GM12878 (cell line): ENCODE data around the gene TBRG1. TPM values are rescaled to one million over a fixed set of nuclear protein-coding genes. Genes with fewer than 3 reads are reported as not detected.

ENCODE experiments used
- ATAC-seq: fragments of 200-7000 bp; cut with Tn5 transposase; 3 replicates; pipeline ENCODE4 v1.9.1; 2020; ENCODE audit warnings: mild to moderate bottlenecking, moderate library complexity
- BruUV-seq: library from RNA; stranded (reverse); fragments of 400-500 nt; replicated peaks from 2 replicates; lab custom pipeline; 2021; lab: Mats Ljungman, UMichigan
- CTCF ChIA-PET: fragments of 300-600 bp; sonication (Branson Sonifier 250); formaldehyde crosslinking; extraction: SDS; loops from one replicate; lab custom pipeline; 2021; ENCODE audit warnings: inconsistent platforms; lab: Yijun Ruan, JAX
- POLR2A ChIA-PET: fragments of 350-600 bp; formaldehyde crosslinking; extraction: SDS; loops from one replicate; lab custom pipeline; 2021; ENCODE audit warnings: inconsistent platforms; lab: Charles Lee
- RAD21 ChIA-PET: fragments of 300-600 bp; sonication (Branson Sonifier 250); formaldehyde crosslinking; loops from one replicate; lab custom pipeline; 2023; ENCODE audit warnings: antibody characterized with exemption; ENCODE audit not compliant: unreplicated experiment; lab: Charles Lee
- SMC1A ChIA-PET: fragments of 300-600 bp; sonication (Branson Sonifier 250); formaldehyde crosslinking; loops from one replicate; lab custom pipeline; 2023; ENCODE audit not compliant: unreplicated experiment, uncharacterized antibody; lab: Charles Lee
- DNase-seq: peaks from one replicate; pipeline ENCODE4 v3.0.0-alpha.2; 2011; ENCODE audit warnings: low read depth, low spot score
- FAIRE-seq: peaks from 3 replicates; lab custom pipeline; 2011; peaks lifted over from hg19 to GRCh38; lab: Jason Lieb, UNC
- H2AFZ ChIP-seq: 2 replicates; pipeline ENCODE4 v1.6.0; 2011; ENCODE audit warnings: low read depth, low read length, control low read depth; ENCODE audit not compliant: control insufficient read depth
- H3K27ac ChIP-seq: 2 replicates; pipeline ENCODE4 v1.5.1; 2011; ENCODE audit warnings: control low read depth; ENCODE audit not compliant: control insufficient read depth, insufficient read depth
- H3K27me3 ChIP-seq, 2 experiments: replicated peaks in 1 of 2; 2 replicates each; pipeline versions ENCODE4 v1.6.0 to v1.6.1; 2011; ENCODE audit warnings: low read length in 1 of 2; ENCODE audit not compliant: control insufficient read depth in 2 of 2, insufficient read depth in 2 of 2
- H3K36me3 ChIP-seq, 2 experiments: 2 replicates each; pipeline ENCODE4 v1.5.1; 2011; ENCODE audit warnings: low read length in 1 of 2; ENCODE audit not compliant: control insufficient read depth in 2 of 2, insufficient read depth in 2 of 2
- H3K4me1 ChIP-seq: 2 replicates; pipeline ENCODE4 v1.6.1; 2011; ENCODE audit warnings: mild to moderate bottlenecking, low read length, moderate library complexity, mixed read lengths; ENCODE audit not compliant: control insufficient read depth, insufficient read depth
- H3K4me2 ChIP-seq: 2 replicates; pipeline ENCODE4 v1.6.0; 2011; ENCODE audit warnings: control low read depth; ENCODE audit not compliant: control insufficient read depth, insufficient read depth
- H3K4me3 ChIP-seq: fragments of 200-600 bp; sonication (generic); 2 replicates; pipeline ENCODE4 v1.5.1; 2016
- H3K79me2 ChIP-seq: 2 replicates; pipeline ENCODE4 v1.6.0; 2011; ENCODE audit warnings: low read length; ENCODE audit not compliant: control insufficient read depth, insufficient read depth
- H3K9ac ChIP-seq: 2 replicates; pipeline ENCODE4 v1.8.0; 2011; ENCODE audit warnings: low read length, control low read depth, mixed read lengths; ENCODE audit not compliant: control insufficient read depth, insufficient read depth
- H3K9me3 ChIP-seq: replicated peaks from 3 replicates; pipeline ENCODE4 v1.5.1; 2011; ENCODE audit warnings: mild to moderate bottlenecking, low read length; ENCODE audit not compliant: control insufficient read depth, insufficient read depth
- H4K20me1 ChIP-seq: 2 replicates; pipeline ENCODE4 v1.6.0; 2011; ENCODE audit not compliant: control insufficient read depth, insufficient read depth
- ASH2L ChIP-seq: fragments of 300-600, 200-600 bp; sonication (generic); IDR thresholded peaks from 2 replicates; pipeline ENCODE4 v1.6.1; 2017; ENCODE audit warnings: low read depth, mild to moderate bottlenecking, borderline replicate concordance
- DPF2 ChIP-seq: fragments of 450-650 bp; IDR thresholded peaks from 2 replicates; pipeline ENCODE4 v1.6.1; 2017; ENCODE audit warnings: mild to moderate bottlenecking
- HDGF ChIP-seq: fragments of 450-650 bp; IDR thresholded peaks from 2 replicates; pipeline ENCODE4 v1.6.1; 2016; ENCODE audit warnings: antibody characterized with exemption
- IRF5 ChIP-seq: fragments of 450-650 bp; IDR thresholded peaks from 2 replicates; pipeline ENCODE4 v1.6.1; 2017; ENCODE audit warnings: borderline replicate concordance
- KLF5 ChIP-seq: fragments of 450-650 bp; IDR thresholded peaks from 2 replicates; pipeline ENCODE4 v1.6.1; 2014; ENCODE audit warnings: mild to moderate bottlenecking; ENCODE audit not compliant: partially characterized antibody
- RAD21 ChIP-seq: IDR thresholded peaks from 2 replicates; pipeline ENCODE4 v1.6.1; 2011; ENCODE audit warnings: mild to moderate bottlenecking, low read depth, low read length, moderate library complexity; ENCODE audit not compliant: insufficient read depth
- RB1 ChIP-seq: fragments of 450-650 bp; formaldehyde crosslinking; IDR thresholded peaks from 2 replicates; pipeline ENCODE4 v1.6.1; 2017; ENCODE audit warnings: mild to moderate bottlenecking, borderline replicate concordance
- SRF ChIP-seq, 2 experiments: IDR thresholded peaks; 2 replicates each; pipeline ENCODE4 v1.6.1; 2011; ENCODE audit warnings: low read depth in 2 of 2, low read length in 2 of 2, mild to moderate bottlenecking in 1 of 2, moderate library complexity in 1 of 2
- TBL1XR1 ChIP-seq: IDR thresholded peaks from 2 replicates; pipeline ENCODE4 v1.6.1; 2012; ENCODE audit warnings: low read depth, low read length, improper control_type of control experiment
- TCF12 ChIP-seq: IDR thresholded peaks from 2 replicates; pipeline ENCODE4 v1.6.1; 2011; ENCODE audit warnings: low read depth, mild to moderate bottlenecking, low read length
- TCF7 ChIP-seq: IDR thresholded peaks from 2 replicates; pipeline ENCODE4 v1.6.1; 2014; ENCODE audit warnings: antibody characterized with exemption, borderline replicate concordance
- YY1 ChIP-seq: IDR thresholded peaks from 2 replicates; pipeline ENCODE4 v1.6.1; 2011; ENCODE audit warnings: low read depth, mild to moderate bottlenecking, low read length
- ZNF207 ChIP-seq: fragments of 450-650 bp; IDR thresholded peaks from 2 replicates; pipeline ENCODE4 v1.6.1; 2014; ENCODE audit warnings: antibody characterized with exemption, mild to moderate bottlenecking, borderline replicate concordance
- ZNF24 ChIP-seq: fragments of 450-650 bp; IDR thresholded peaks from 2 replicates; pipeline ENCODE4 v1.6.1; 2017; ENCODE audit warnings: antibody characterized with exemption, mild to moderate bottlenecking
- WGBS: methylation state at CpG from one replicate; pipeline ENCODE4 v1.1.6; 2016; ENCODE audit warnings: low lambda C conversion rate; ENCODE audit not compliant: insufficient replicate concordance, insufficient coverage; ENCODE audit errors: missing lambda C conversion rate; 5-methylcytosine and 5-hydroxymethylcytosine counted together
- in situ Hi-C: fragments of 300-500 bp; cut with MboI; formaldehyde crosslinking; loops from 9 replicates; pipeline ENCODE4 v1.14.3; 2018; ENCODE audit warnings: mixed read lengths
- intact Hi-C: fragments of 100-400 bp; cut with micrococcal nuclease; formaldehyde crosslinking; loops from one replicate; pipeline ENCODE4 v1.14.2; 2022; ENCODE audit not compliant: unreplicated experiment
- polyA plus RNA-seq, 11 experiments: library from polyadenylated mRNA; depleted of rRNA in 4 of 11; unstranded in 6 of 11; stranded (reverse) in 5 of 11; fragments of >200 nt; fragmentation: Nextera tagmentation in 4 of 11; fragmentation: Illumina TruSeq in 1 of 11; extraction: Ambion mirVana in 4 of 11; extraction: Trizol in 1 of 11; gene quantifications; 1 replicate in 1 of 11; 2 replicates in 10 of 11; pipeline versions ENCODE4 v1.2.1 to v1.2.3, GENCODE V29; 2011 to 2016; ENCODE audit warnings: inconsistent platforms in 2 of 11, missing spikeins in 2 of 11, low read depth in 1 of 11
- total RNA-seq, 4 experiments: library from RNA; depleted of rRNA in 3 of 4; stranded (reverse); fragments of >200 nt in 3 of 4; fragmentation: Illumina TruSeq in 1 of 4; extraction: Trizol in 1 of 4; gene quantifications; 2 replicates each; pipeline versions ENCODE4 v1.2.1 to v1.2.3, GENCODE V29; 2013 to 2021
- TF ChIP-seq, protein P1 (sequence below): fragments of 450-650 bp; formaldehyde crosslinking; IDR thresholded peaks from 2 replicates; pipeline ENCODE4 v1.4.0; 2020; ENCODE audit warnings: mild to moderate bottlenecking, moderate library complexity
- TF ChIP-seq, protein P2 (sequence below): fragments of 450-650 bp; IDR thresholded peaks from 2 replicates; pipeline ENCODE4 v1.6.1; 2017; ENCODE audit warnings: mild to moderate bottlenecking

Gene TBRG1
- total and polyA plus RNA-seq, 10 of the 15 experiments (the other 5 are each of a cell fraction or from before 2014, with no cell fraction given) = 12.3 to 46.6 (median 26.2) TPM

DNA sequence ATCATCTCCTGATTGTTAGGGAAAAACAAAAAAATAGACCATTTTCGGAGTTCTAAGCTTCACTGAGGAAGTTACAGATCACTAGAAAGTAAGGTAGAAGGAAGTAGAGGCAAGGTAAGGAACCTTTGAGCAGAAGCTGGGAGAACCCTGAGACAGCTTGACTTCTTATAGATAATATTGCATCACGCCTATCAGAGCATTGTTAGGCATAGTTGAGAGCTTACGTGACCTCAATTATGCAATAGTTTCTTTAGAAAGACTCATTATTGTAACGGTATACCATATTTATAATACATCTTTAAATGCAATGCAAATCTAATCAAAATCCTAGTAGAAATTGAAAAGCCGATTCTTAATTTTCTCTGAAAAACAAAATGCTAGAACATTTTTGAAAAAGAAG lies 4.9 kb downstream of the TBRG1 start:
- ChIA-PET CTCF (interaction anchor here (0.9 to 1.2 kb wide), 4 partner anchors 17 to 730 kb away, joined by 3 read pairs; no protein-coding TSS in a partner anchor), SMC1A (no interaction called here), RAD21 (interaction anchor here (1.3 kb wide), 1 partner anchor 9 kb away, joined by 5 read pairs; no protein-coding TSS in a partner anchor), POLR2A (interaction anchor here (0.7 kb wide), 1 partner anchor 233 kb away, joined by 3 read pairs; no protein-coding TSS in a partner anchor)
- Histone ChIP-seq H3K4me2 (no peak overlapping the region), H3K79me2 (peaks cover 20% of the 10 kb centered on the region), H2AFZ (no peak overlapping the region), H3K27me3 (no peaks in the 10 kb centered on the region), H3K9ac (no peak overlapping the region), H3K27ac (no peak overlapping the region), H3K4me3 (no peak overlapping the region), H3K36me3 (peaks cover 3 to 24% of the 10 kb centered on the region in 2 experiments; a peak in 3 of 4 replicates), H3K4me1 (no peaks in the 10 kb centered on the region), H4K20me1 (no peaks in the 10 kb centered on the region), H3K9me3 (no peaks in the 10 kb centered on the region)
- BruUV-seq = no TSS peak
- intact Hi-C loops (no loop called here), in situ Hi-C loops (no loop called here)
- DNase-seq = no peak
- FAIRE-seq = no peak
- 97% methylated on average over 5 of the region's 5 CpGs for WGBS
- ATAC-seq = no peak
- TF ChIP-seq, protein P1, sequence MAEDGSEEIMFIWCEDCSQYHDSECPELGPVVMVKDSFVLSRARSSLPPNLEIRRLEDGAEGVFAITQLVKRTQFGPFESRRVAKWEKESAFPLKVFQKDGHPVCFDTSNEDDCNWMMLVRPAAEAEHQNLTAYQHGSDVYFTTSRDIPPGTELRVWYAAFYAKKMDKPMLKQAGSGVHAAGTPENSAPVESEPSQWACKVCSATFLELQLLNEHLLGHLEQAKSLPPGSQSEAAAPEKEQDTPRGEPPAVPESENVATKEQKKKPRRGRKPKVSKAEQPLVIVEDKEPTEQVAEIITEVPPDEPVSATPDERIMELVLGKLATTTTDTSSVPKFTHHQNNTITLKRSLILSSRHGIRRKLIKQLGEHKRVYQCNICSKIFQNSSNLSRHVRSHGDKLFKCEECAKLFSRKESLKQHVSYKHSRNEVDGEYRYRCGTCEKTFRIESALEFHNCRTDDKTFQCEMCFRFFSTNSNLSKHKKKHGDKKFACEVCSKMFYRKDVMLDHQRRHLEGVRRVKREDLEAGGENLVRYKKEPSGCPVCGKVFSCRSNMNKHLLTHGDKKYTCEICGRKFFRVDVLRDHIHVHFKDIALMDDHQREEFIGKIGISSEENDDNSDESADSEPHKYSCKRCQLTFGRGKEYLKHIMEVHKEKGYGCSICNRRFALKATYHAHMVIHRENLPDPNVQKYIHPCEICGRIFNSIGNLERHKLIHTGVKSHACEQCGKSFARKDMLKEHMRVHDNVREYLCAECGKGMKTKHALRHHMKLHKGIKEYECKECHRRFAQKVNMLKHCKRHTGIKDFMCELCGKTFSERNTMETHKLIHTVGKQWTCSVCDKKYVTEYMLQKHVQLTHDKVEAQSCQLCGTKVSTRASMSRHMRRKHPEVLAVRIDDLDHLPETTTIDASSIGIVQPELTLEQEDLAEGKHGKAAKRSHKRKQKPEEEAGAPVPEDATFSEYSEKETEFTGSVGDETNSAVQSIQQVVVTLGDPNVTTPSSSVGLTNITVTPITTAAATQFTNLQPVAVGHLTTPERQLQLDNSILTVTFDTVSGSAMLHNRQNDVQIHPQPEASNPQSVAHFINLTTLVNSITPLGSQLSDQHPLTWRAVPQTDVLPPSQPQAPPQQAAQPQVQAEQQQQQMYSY (CRISPR knock-in tag) = no peak
- TF ChIP-seq, protein P2, sequence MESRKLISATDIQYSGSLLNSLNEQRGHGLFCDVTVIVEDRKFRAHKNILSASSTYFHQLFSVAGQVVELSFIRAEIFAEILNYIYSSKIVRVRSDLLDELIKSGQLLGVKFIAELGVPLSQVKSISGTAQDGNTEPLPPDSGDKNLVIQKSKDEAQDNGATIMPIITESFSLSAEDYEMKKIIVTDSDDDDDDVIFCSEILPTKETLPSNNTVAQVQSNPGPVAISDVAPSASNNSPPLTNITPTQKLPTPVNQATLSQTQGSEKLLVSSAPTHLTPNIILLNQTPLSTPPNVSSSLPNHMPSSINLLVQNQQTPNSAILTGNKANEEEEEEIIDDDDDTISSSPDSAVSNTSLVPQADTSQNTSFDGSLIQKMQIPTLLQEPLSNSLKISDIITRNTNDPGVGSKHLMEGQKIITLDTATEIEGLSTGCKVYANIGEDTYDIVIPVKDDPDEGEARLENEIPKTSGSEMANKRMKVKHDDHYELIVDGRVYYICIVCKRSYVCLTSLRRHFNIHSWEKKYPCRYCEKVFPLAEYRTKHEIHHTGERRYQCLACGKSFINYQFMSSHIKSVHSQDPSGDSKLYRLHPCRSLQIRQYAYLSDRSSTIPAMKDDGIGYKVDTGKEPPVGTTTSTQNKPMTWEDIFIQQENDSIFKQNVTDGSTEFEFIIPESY = no peak
- no peak for TF ChIP-seq ASH2L
- TF ChIP-seq KLF5 = no peak
- no peak for TF ChIP-seq IRF5
- TF ChIP-seq ZNF207 = no peak
- TF ChIP-seq TCF12 = no peak
- TF ChIP-seq DPF2 = no peak
- no peak for TF ChIP-seq TCF7
- TF ChIP-seq RAD21 = no peak
- TF ChIP-seq SRF (IDR thresholded peaks at IDR 0.05; ENCODE audit: low read depth in 2 of 2, low read length in 2 of 2) = no peak
- no peak for TF ChIP-seq YY1
- no peak for TF ChIP-seq HDGF
- TF ChIP-seq ZNF24 = no peak
- no peak for TF ChIP-seq TBL1XR1
- no peak for TF ChIP-seq RB1
